GM23248 (cell line): ENCODE data around the gene RNF138. TPM values are rescaled to one million over a fixed set of nuclear protein-coding genes. Genes with fewer than 3 reads are reported as not detected.
"Not testable (repeated sequence)": the region's sequence is repeated elsewhere in the genome, so short reads cannot be mapped to it uniquely, and the experiment has no call there.

Experiments used
- DNase-seq: peaks from one replicate; pipeline ENCODE4 v3.0.0-alpha.2; 2015
- H2AFZ ChIP-seq: fragments of 200-600 bp; sonication (generic); 2 replicates; pipeline ENCODE4 v1.6.1; 2016; ENCODE audit warnings: antibody characterized with exemption
- H3F3A ChIP-seq: fragments of 200-600 bp; sonication (generic); 2 replicates; pipeline ENCODE4 v1.6.1; 2016; ENCODE audit warnings: mild to moderate bottlenecking, antibody characterized with exemption, mixed run types; ENCODE audit not compliant: insufficient read depth
- H3K27ac ChIP-seq: fragments of 200-600 bp; sonication (generic); 2 replicates; pipeline ENCODE4 v1.5.1; 2016; ENCODE audit warnings: mild to moderate bottlenecking
- H3K27me3 ChIP-seq: fragments of 200-600 bp; sonication (generic); replicated peaks from 2 replicates; pipeline ENCODE4 v1.6.1; 2016; ENCODE audit warnings: mild to moderate bottlenecking; ENCODE audit not compliant: insufficient read depth
- H3K36me3 ChIP-seq: fragments of 200-600 bp; sonication (generic); 2 replicates; pipeline ENCODE4 v1.6.1; 2016; ENCODE audit warnings: low read depth, mild to moderate bottlenecking
- H3K4me1 ChIP-seq: fragments of 200-600 bp; sonication (generic); 2 replicates; pipeline ENCODE4 v1.6.1; 2016; ENCODE audit warnings: mild to moderate bottlenecking; ENCODE audit not compliant: insufficient read depth
- H3K4me2 ChIP-seq: fragments of 200-600 bp; sonication (generic); one replicate; pipeline ENCODE4 v1.6.1; 2016; ENCODE audit warnings: mild to moderate bottlenecking; ENCODE audit not compliant: unreplicated experiment
- H3K4me3 ChIP-seq: fragments of 200-600 bp; sonication (generic); 2 replicates; pipeline ENCODE4 v1.5.1; 2016; ENCODE audit warnings: mild to moderate bottlenecking
- H3K79me2 ChIP-seq: fragments of 200-600 bp; sonication (generic); 2 replicates; pipeline ENCODE4 v1.6.1; 2016; ENCODE audit warnings: mild to moderate bottlenecking; ENCODE audit not compliant: insufficient read depth
- H3K9ac ChIP-seq: fragments of 200-600 bp; sonication (generic); 2 replicates; pipeline ENCODE4 v1.6.1; 2016; ENCODE audit warnings: mild to moderate bottlenecking
- H3K9me2 ChIP-seq: fragments of 200-600 bp; sonication (generic); 2 replicates; pipeline ENCODE4 v1.6.1; 2016; ENCODE audit warnings: mixed run types, mild to moderate bottlenecking, moderate library complexity; ENCODE audit not compliant: insufficient read depth
- H3K9me3 ChIP-seq: fragments of 200-600 bp; sonication (generic); one replicate; pipeline ENCODE4 v1.6.1; 2017; ENCODE audit warnings: low read depth
- H4K20me1 ChIP-seq: fragments of 200-600 bp; sonication (generic); 2 replicates; pipeline ENCODE4 v1.6.0; 2016; ENCODE audit not compliant: insufficient read depth
- EZH2 ChIP-seq: fragments of 200-600 bp; sonication (generic); IDR thresholded peaks from 2 replicates; pipeline ENCODE4 v1.6.1; 2018; ENCODE audit warnings: antibody characterized with exemption, mild to moderate bottlenecking; ENCODE audit not compliant: insufficient read depth, poor library complexity, severe bottlenecking
- EZH2phosphoT487 ChIP-seq: fragments of 200-600 bp; sonication (generic); IDR thresholded peaks from 2 replicates; pipeline ENCODE4 v1.6.1; 2018; ENCODE audit warnings: antibody characterized with exemption, moderate library complexity, mild to moderate bottlenecking, low read depth; ENCODE audit not compliant: insufficient read depth
- WGBS, 2 experiments: methylation state at CpG; one replicate each; pipeline ENCODE4 v1.1.6; 2015 to 2017; ENCODE audit warnings: low lambda C conversion rate in 2 of 2, low coverage in 1 of 2; ENCODE audit errors: missing lambda C conversion rate in 2 of 2; 5-methylcytosine and 5-hydroxymethylcytosine counted together
- in situ Hi-C: fragments of 300-500 bp; cut with MboI; formaldehyde crosslinking; loops from 2 replicates; pipeline ENCODE4 v1.15.0; 2020
- polyA plus RNA-seq: library from polyadenylated mRNA; unstranded; fragments of >200 nt; fragmentation: Nextera tagmentation; extraction: Ambion mirVana; gene quantifications from 2 replicates; pipeline ENCODE4 v1.2.1, GENCODE V29; 2016
- total RNA-seq: library from RNA; depleted of rRNA; stranded (reverse); fragments of >200 nt; shearing (Covaris generic); gene quantifications from 2 replicates; pipeline ENCODE4 v1.2.3, GENCODE V29; 2014

The RNF138 gene
- total and polyA plus RNA-seq, 2 experiments from 2014 or later: 15.4 to 26.4 TPM

DNA sequence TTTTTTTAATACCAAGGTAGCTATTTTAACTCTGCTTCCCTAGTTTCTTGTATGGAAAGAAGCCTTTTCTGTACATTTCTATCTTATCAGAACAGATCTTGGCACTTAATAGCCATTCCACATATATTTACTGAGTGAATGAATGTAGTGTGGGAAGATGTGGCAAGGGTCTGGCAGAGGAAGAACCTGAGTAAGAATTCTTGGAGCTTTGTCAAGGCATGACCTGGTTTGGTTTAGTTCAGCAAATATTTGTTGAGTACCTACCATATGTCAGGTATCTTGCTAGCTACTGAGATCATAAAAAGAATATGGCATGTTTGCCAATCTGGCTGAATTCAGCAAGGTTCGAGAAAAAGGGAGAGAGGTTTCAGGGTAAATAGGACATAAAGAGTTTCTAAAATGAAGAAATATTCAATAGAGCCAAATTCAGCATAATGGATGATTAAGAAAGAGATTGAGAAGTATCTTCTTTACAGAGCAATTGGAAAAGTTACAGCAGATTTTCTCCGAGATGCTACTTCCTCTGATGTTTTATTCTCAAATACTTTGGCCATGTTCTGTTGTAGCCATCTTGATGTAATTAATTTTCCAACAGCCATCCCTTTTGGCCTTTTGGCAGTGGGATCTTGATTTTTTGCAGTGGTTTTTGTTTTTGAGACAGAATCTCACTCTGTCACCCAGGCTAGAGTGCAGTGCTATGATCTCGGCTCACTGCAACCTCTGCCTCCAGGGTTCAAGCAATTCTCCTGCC, 76.5 kb downstream of the RNF138 start:
- DNase-seq: peak; percentile 13
- Histone ChIP-seq H3K27ac (no peak overlapping the region), H3K79me2 (no peaks in the 10 kb centered on the region), H3K9me3 (no peaks in the 10 kb centered on the region), H3K9me2 (no peaks in the 10 kb centered on the region), H3K9ac (no peak overlapping the region), H2AFZ (no peak overlapping the region), H4K20me1 (no peaks in the 10 kb centered on the region), H3K27me3 (no peaks in the 10 kb centered on the region), H3K36me3 (no peaks in the 10 kb centered on the region), H3K4me2 (no peak overlapping the region), H3F3A (no peaks in the 10 kb centered on the region), H3K4me1 (no peaks in the 10 kb centered on the region), H3K4me3 (no peak overlapping the region)
- TF ChIP-seq EZH2phosphoT487: no peak
- TF ChIP-seq EZH2: no peak
- 2% methylated on average over 3 of the region's 3 CpGs for WGBS, 2 experiments
- in situ Hi-C loops: loop anchor here (10.0 kb wide), 1 partner anchor 387 kb away; no protein-coding TSS in a partner anchor

DNA sequence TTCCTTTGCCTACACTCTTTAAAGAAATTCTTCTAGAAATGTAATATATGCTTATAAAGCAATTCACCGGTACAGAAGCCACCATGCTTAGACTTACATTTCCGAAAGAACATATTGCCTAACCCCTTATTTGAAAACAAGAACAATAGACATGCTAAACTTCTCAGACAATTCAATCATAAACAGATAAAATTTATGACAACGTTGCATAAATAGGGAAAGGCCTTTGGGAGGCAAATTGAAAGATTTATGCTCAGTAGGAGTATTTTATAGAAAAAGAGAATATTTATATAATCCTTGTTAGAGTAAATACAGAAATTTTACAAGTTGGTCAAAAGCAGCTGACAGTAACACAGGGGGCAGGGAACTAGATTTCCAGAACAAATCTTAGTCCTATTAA, 82.0 kb downstream of the RNF138 start:
- Histone ChIP-seq H3K4me1 (no peaks in the 10 kb centered on the region), H4K20me1 (no peaks in the 10 kb centered on the region), H3F3A (no peaks in the 10 kb centered on the region), H3K4me3 (no peak overlapping the region), H3K27me3 (no peaks in the 10 kb centered on the region), H2AFZ (no peak overlapping the region), H3K36me3 (no peaks in the 10 kb centered on the region), H3K79me2 (no peaks in the 10 kb centered on the region), H3K9me3 (no peaks in the 10 kb centered on the region), H3K4me2 (no peak overlapping the region), H3K9ac (no peak overlapping the region), H3K27ac (no peak overlapping the region), H3K9me2 (no peaks in the 10 kb centered on the region)
- WGBS, 2 experiments: 58 to 61% methylated on average over 3 of the region's 3 CpGs
- in situ Hi-C loops: no loop called here
- TF ChIP-seq EZH2 (no peak), EZH2phosphoT487 (no peak)
- DNase-seq: no peak

DNA sequence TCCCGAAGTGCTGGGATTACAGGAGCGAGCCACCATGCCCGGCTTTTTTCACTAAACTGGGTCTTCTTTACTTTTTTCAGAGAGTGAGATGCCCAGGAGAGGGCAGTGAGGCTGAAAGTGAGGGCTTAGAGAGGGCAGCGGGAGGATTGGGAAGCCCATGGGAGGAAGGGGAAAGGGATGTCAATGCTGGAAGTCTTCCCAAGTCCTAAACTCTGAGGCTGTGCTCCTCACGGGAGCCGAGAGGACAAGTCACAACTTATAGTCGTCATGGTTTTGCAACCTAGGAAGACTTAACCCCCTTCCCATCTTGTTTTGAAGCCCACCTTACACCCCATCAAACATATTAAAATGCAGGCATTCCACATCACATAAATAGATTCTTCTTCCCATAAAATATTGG, 83.0 kb downstream of the RNF138 start:
- in situ Hi-C loops: no loop called here
- no peaks in the 10 kb centered on the region for H4K20me1 ChIP-seq
- no peaks in the 10 kb centered on the region for H3K79me2 ChIP-seq
- H3K9ac ChIP-seq: no peak overlapping the region
- no peaks in the 10 kb centered on the region for H3K4me1 ChIP-seq
- no peak overlapping the region for H3K27ac ChIP-seq
- no peaks in the 10 kb centered on the region for H3K9me3 ChIP-seq
- no peak overlapping the region for H3K4me3 ChIP-seq
- no peaks in the 10 kb centered on the region for H3K9me2 ChIP-seq
- no peaks in the 10 kb centered on the region for H3F3A ChIP-seq
- no peak overlapping the region for H3K4me2 ChIP-seq
- WGBS, 2 experiments: 30 to 35% methylated on average over 7 of the region's 7 CpGs
- DNase-seq: no peak
- H3K27me3 ChIP-seq: no peaks in the 10 kb centered on the region
- TF ChIP-seq EZH2 (no peak), EZH2phosphoT487 (no peak)
- no peak overlapping the region for H2AFZ ChIP-seq
- H3K36me3 ChIP-seq: no peaks in the 10 kb centered on the region

DNA sequence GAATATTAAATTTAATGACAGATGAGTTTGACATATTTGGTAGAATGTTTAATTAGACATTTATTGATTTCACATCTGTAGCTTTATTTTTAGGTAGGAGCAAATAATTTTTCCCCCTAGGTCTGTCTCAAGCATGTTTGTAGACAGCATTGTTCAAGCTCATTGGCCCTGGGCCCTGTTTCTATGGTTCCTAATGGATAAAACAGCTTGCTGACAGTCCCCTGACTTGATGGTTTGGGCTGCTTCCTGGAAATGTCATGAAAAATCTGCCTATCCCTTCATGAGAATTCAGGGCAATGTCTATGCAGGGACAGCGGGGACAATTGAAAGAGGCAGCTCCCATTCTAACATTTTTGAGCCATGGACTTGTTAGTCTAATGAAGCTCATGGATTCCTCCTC, 83.6 kb downstream of the RNF138 start:
- Histone ChIP-seq H3K79me2 (no peaks in the 10 kb centered on the region), H3K9ac (no peak overlapping the region), H3K4me2 (no peak overlapping the region), H3K27ac (no peak overlapping the region), H3K4me1 (no peaks in the 10 kb centered on the region), H3F3A (no peaks in the 10 kb centered on the region), H2AFZ (no peak overlapping the region), H3K36me3 (no peaks in the 10 kb centered on the region), H3K4me3 (no peak overlapping the region), H4K20me1 (no peaks in the 10 kb centered on the region), H3K9me3 (no peaks in the 10 kb centered on the region), H3K27me3 (no peaks in the 10 kb centered on the region), H3K9me2 (no peaks in the 10 kb centered on the region)
- no peak for DNase-seq
- 0 to 7% methylated on average over 1 of the region's 1 CpG for WGBS, 2 experiments
- in situ Hi-C loops: no loop called here
- no peak for TF ChIP-seq EZH2
- TF ChIP-seq EZH2phosphoT487: no peak

DNA sequence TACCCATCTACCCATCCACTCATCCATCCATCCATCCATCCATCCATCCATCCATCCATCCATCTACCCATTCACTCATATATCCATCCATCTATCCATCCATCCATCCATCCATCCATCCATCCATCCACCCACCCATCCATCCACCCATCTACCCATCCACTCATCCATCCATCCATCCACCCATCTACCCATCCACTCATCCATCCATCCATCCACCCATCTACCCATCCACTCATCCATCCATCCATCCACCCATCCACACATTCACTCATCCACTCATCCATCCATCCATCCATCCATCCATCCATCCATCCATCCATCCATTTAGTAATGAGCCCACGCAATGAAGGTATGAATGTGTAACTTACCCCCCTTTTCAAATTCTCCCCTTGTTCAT, 85.1 kb downstream of the RNF138 start:
- H3F3A ChIP-seq, H4K20me1 ChIP-seq, H3K27ac ChIP-seq, H3K9me2 ChIP-seq, H3K4me3 ChIP-seq, H3K9ac ChIP-seq, H3K4me1 ChIP-seq, DNase-seq, H3K4me2 ChIP-seq, H3K27me3 ChIP-seq, H3K36me3 ChIP-seq, H3K79me2 ChIP-seq, H3K9me3 ChIP-seq, H2AFZ ChIP-seq, in situ Hi-C loops: not testable (repeated sequence)
- 11 to 13% methylated on average over 1 of the region's 1 CpG for WGBS, 2 experiments
